ENCODE data around the gene PAGR1.
"Not testable (repeated sequence)": the region's sequence is repeated elsewhere in the genome, so short reads cannot be mapped to it uniquely, and the experiment has no call there.

PAGR1 gene

GRCh38 chr16:29849505-29849904 is 33.6 kb downstream of the PAGR1 start:
- Histone ChIP-seq H3K9me3 (ENCODE audit: control insufficient read depth, insufficient read depth, low read length) (no peaks in the 10 kb centered on the region), H3K4me1 (ENCODE audit: insufficient read depth, low read length) (peaks cover 7% of the 10 kb centered on the region; the same call in 1 of the 2 replicates), H3K9ac (ENCODE audit: low read depth, low read length) (no peak overlapping the region), H3K36me3 (ENCODE audit: insufficient read depth, low read length) (no peaks in the 10 kb centered on the region)

- Histone ChIP-seq H3K9ac (ENCODE audit: low read depth, low read length) (no peak overlapping the region), H3K36me3 (ENCODE audit: insufficient read depth, low read length) (no peaks in the 10 kb centered on the region), H3K9me3 (ENCODE audit: control insufficient read depth, insufficient read depth, low read length) (no peaks in the 10 kb centered on the region), H3K4me1 (ENCODE audit: insufficient read depth, low read length) (peaks cover 7% of the 10 kb centered on the region; the same call in 1 of the 2 replicates)
Observed at GRCh38 chr16:29850998-29851397, 35.0 kb downstream of the PAGR1 start.

GRCh38 chr16:29852654-29853053 is 36.7 kb downstream of the PAGR1 start:
- H3K4me1 ChIP-seq (ENCODE audit: insufficient read depth, low read length) = peaks cover 7% of the 10 kb centered on the region; the same call in 1 of the 2 replicates
- H3K9ac ChIP-seq (ENCODE audit: low read depth, low read length) = no peak overlapping the region
- H3K36me3 ChIP-seq (ENCODE audit: insufficient read depth, low read length) = no peaks in the 10 kb centered on the region
- H3K9me3 ChIP-seq (ENCODE audit: control insufficient read depth, insufficient read depth, low read length) = no peaks in the 10 kb centered on the region

- H3K4me1 ChIP-seq (ENCODE audit: insufficient read depth, low read length) = peaks cover under 1% of the 10 kb centered on the region; the same call in 1 of the 2 replicates
- H3K36me3 ChIP-seq (ENCODE audit: insufficient read depth, low read length) = no peaks in the 10 kb centered on the region
- no peak overlapping the region for H3K9ac ChIP-seq (ENCODE audit: low read depth, low read length)
- no peaks in the 10 kb centered on the region for H3K9me3 ChIP-seq (ENCODE audit: control insufficient read depth, insufficient read depth, low read length)
Observed at GRCh38 chr16:29854520-29855100, 38.7 kb downstream of the PAGR1 start.

GRCh38 chr16:29857133-29857760 is 41.3 kb downstream of the PAGR1 start:
- Histone ChIP-seq H3K36me3 (ENCODE audit: insufficient read depth, low read length) (no peaks in the 10 kb centered on the region; the same call in 1 of the 2 replicates), H3K4me1 (ENCODE audit: insufficient read depth, low read length) (no peaks in the 10 kb centered on the region), H3K9me3 (ENCODE audit: control insufficient read depth, insufficient read depth, low read length) (no peaks in the 10 kb centered on the region), H3K9ac (ENCODE audit: low read depth, low read length) (no peak overlapping the region)

- no peak overlapping the region for H3K9ac ChIP-seq (ENCODE audit: low read depth, low read length)
- H3K36me3 ChIP-seq (ENCODE audit: insufficient read depth, low read length) = no peaks in the 10 kb centered on the region; the same call in 1 of the 2 replicates
- no peaks in the 10 kb centered on the region for H3K4me1 ChIP-seq (ENCODE audit: insufficient read depth, low read length)
- no peaks in the 10 kb centered on the region for H3K9me3 ChIP-seq (ENCODE audit: control insufficient read depth, insufficient read depth, low read length)
Observed at GRCh38 chr16:29858149-29858849, 42.3 kb downstream of the PAGR1 start.

GRCh38 chr16:29858974-29859373 is 43.0 kb downstream of the PAGR1 start:
- Histone ChIP-seq H3K4me1 (ENCODE audit: insufficient read depth, low read length) (no peaks in the 10 kb centered on the region), H3K36me3 (ENCODE audit: insufficient read depth, low read length) (no peaks in the 10 kb centered on the region; the same call in 1 of the 2 replicates), H3K9me3 (ENCODE audit: control insufficient read depth, insufficient read depth, low read length) (no peaks in the 10 kb centered on the region), H3K9ac (ENCODE audit: low read depth, low read length) (no peak overlapping the region)

GRCh38 chr16:29860218-29860617 is 44.3 kb downstream of the PAGR1 start:
- no peaks in the 10 kb centered on the region; the same call in 1 of the 2 replicates for H3K36me3 ChIP-seq (ENCODE audit: insufficient read depth, low read length)
- H3K9ac ChIP-seq (ENCODE audit: low read depth, low read length) = no peak overlapping the region

GRCh38 chr16:29862383-29862883 is 46.5 kb downstream of the PAGR1 start:
- no peaks in the 10 kb centered on the region for H3K9me3 ChIP-seq (ENCODE audit: control insufficient read depth, insufficient read depth, low read length)
- no peaks in the 10 kb centered on the region; the same call in 1 of the 2 replicates for H3K36me3 ChIP-seq (ENCODE audit: insufficient read depth, low read length)
- H3K4me1 ChIP-seq (ENCODE audit: insufficient read depth, low read length) = no peaks in the 10 kb centered on the region
- H3K9ac ChIP-seq (ENCODE audit: low read depth, low read length) = peak overlapping the region; percentile 74

More at GRCh38 chr16:29860218-29860617, 44.3 kb downstream of the PAGR1 start:
- Histone ChIP-seq H3K4me1 (ENCODE audit: insufficient read depth, low read length) (no peaks in the 10 kb centered on the region), H3K9me3 (ENCODE audit: control insufficient read depth, insufficient read depth, low read length) (no peaks in the 10 kb centered on the region)

GRCh38 chr16:29862884-29863668 is 47.1 kb downstream of the PAGR1 start, which contains the start of gene CDIPT:
Gene CDIPT, minus strand, starts transcription at chr16:29863226. Its CDS starts 369 bp downstream, at chr16:29862857.
- H3K4me1 ChIP-seq (ENCODE audit: insufficient read depth, low read length) = no peaks in the 10 kb centered on the region
- no peaks in the 10 kb centered on the region; the same call in 1 of the 2 replicates for H3K36me3 ChIP-seq (ENCODE audit: insufficient read depth, low read length)
- peak within 1 kb of the TSS; percentile 74 for H3K9ac ChIP-seq (ENCODE audit: low read depth, low read length)
- H3K9me3 ChIP-seq (ENCODE audit: control insufficient read depth, insufficient read depth, low read length) = no peaks in the 10 kb centered on the region

GRCh38 chr16:29863669-29863984 is 47.7 kb downstream of the PAGR1 start:
- H3K9me3 ChIP-seq (ENCODE audit: control insufficient read depth, insufficient read depth, low read length) = no peaks in the 10 kb centered on the region
- H3K36me3 ChIP-seq (ENCODE audit: insufficient read depth, low read length) = no peaks in the 10 kb centered on the region; the same call in 1 of the 2 replicates
- peak overlapping the region; percentile 74; the same call in 1 of the 2 replicates for H3K9ac ChIP-seq (ENCODE audit: low read depth, low read length)
- H3K4me1 ChIP-seq (ENCODE audit: insufficient read depth, low read length) = no peaks in the 10 kb centered on the region

- Histone ChIP-seq H3K9ac (ENCODE audit: low read depth, low read length) (no peak overlapping the region), H3K9me3 (ENCODE audit: control insufficient read depth, insufficient read depth, low read length) (no peaks in the 10 kb centered on the region), H3K36me3 (ENCODE audit: insufficient read depth, low read length) (no peaks in the 10 kb centered on the region; the same call in 1 of the 2 replicates), H3K4me1 (ENCODE audit: insufficient read depth, low read length) (no peaks in the 10 kb centered on the region)
Observed at GRCh38 chr16:29864205-29864604, 48.3 kb downstream of the PAGR1 start.

GRCh38 chr16:29868396-29869009 is 52.6 kb downstream of the PAGR1 start:
- no peaks in the 10 kb centered on the region for H3K4me1 ChIP-seq (ENCODE audit: insufficient read depth, low read length)
- no peaks in the 10 kb centered on the region for H3K36me3 ChIP-seq (ENCODE audit: insufficient read depth, low read length)
- no peak overlapping the region for H3K9ac ChIP-seq (ENCODE audit: low read depth, low read length)
- H3K9me3 ChIP-seq (ENCODE audit: control insufficient read depth, insufficient read depth, low read length) = no peaks in the 10 kb centered on the region

GRCh38 chr16:29869067-29869466 is 53.1 kb downstream of the PAGR1 start:
- not testable (repeated sequence) for H3K9ac ChIP-seq (ENCODE audit: low read depth, low read length)

More at GRCh38 chr16:29869067-29869466, 53.1 kb downstream of the PAGR1 start:
- H3K36me3 ChIP-seq (ENCODE audit: insufficient read depth, low read length); H3K9me3 ChIP-seq (ENCODE audit: control insufficient read depth, insufficient read depth, low read length); H3K4me1 ChIP-seq (ENCODE audit: insufficient read depth, low read length): not testable (repeated sequence)

Measured in ES-I3 (cell line).